Heart left ventricle (tissue), 13 donors: ENCODE results near the gene BAIAP3.

Source experiments
- CTCF ChIP-seq, 12 donors: fragments of 200-600 bp; sonication (generic) in 4 of 12; IDR thresholded peaks; one replicate each; pipeline versions ENCODE4 v1.5.0 to v1.8.0; 2018 to 2022; ENCODE audit warnings: antibody characterized with exemption in 12 of 12, mild to moderate bottlenecking in 5 of 12
- POLR2A ChIP-seq, 2 donors: fragments of 450-650 bp; IDR thresholded peaks; one replicate each; pipeline ENCODE4 v1.6.1; 2017; ENCODE audit warnings: antibody characterized with exemption in 2 of 2, mild to moderate bottlenecking in 2 of 2, moderate library complexity in 2 of 2
- donor health status: ischemic (EF 13 %, LVEDD 7.1; RV severe dilation, severe dysfunction).
- donor health status: DM: no; HTN: yes; CAD: no.
- donor health status: DM: no; HTN: no; CAD: no.
- donor health status: ischemic (EF 25% LVEDD 6.9; RV normal size, moderate dysfunction).
- donor health status: ischemic (EF 25% LVEDD 5.7; RV mildly dilated, moderate dysfunction).
- donor health status: ischemic (EF 35%, LVEDD 5.7; RV mildly dilated, moderate dysfunction).
- donor health status: nonischemic (EF 11% LVEDD 7.7; RV severe dilation, severe dysfunction).
- donor health status: DM: yes; HTN: yes; CAD: no.
- donor health status: PGD.
- donor health status: ischemic (EF 29% LVEDD 5.4; RV normal size, mild dysfunction).
- donor health status: nonischemic (EF 23%, LVEDD 6.1; RV moderate dilation, normal function).

- TF ChIP-seq CTCF (IDR thresholded peaks at IDR 0.05), result no peak
- TF ChIP-seq POLR2A (IDR thresholded peaks at IDR 0.05), result no peak
Measured at GRCh38 chr16:1366712-1367299, 33.4 kb downstream of the BAIAP3 start.
